H1 (cell line): ENCODE data around the gene SELENBP1.

Experiments used
- SIN3A ChIP-seq, 2 experiments: IDR thresholded peaks in 1 of 2; conservative IDR thresholded peaks in 1 of 2; 2 replicates each; pipeline ENCODE4 v1.6.1; 2011 to 2012; ENCODE audit warnings: low read length in 2 of 2, improper control_type of control experiment in 1 of 2, low read depth in 1 of 2, mild to moderate bottlenecking in 1 of 2
- TAF1 ChIP-seq: IDR thresholded peaks from 2 replicates; pipeline ENCODE4 v1.6.1; 2011; ENCODE audit warnings: mild to moderate bottlenecking, low read depth, low read length
- TEAD4 ChIP-seq: IDR thresholded peaks from 2 replicates; pipeline ENCODE4 v1.6.1; 2012; ENCODE audit warnings: low read depth, low read length, inconsistent platforms, mixed read lengths
- TF ChIP-seq, protein P1 (sequence below), 3 experiments: IDR thresholded peaks; 1 replicate in 2 of 3; 2 replicates in 1 of 3; pipeline versions ENCODE4 v1.5.1 to v1.6.1; 2011; ENCODE audit warnings: low read length in 3 of 3, mild to moderate bottlenecking in 3 of 3, inconsistent platforms in 2 of 3, low read depth in 1 of 3, moderate library complexity in 1 of 3; ENCODE audit not compliant: insufficient read depth in 1 of 3; ENCODE audit errors: control extremely low read depth in 1 of 3

DNA sequence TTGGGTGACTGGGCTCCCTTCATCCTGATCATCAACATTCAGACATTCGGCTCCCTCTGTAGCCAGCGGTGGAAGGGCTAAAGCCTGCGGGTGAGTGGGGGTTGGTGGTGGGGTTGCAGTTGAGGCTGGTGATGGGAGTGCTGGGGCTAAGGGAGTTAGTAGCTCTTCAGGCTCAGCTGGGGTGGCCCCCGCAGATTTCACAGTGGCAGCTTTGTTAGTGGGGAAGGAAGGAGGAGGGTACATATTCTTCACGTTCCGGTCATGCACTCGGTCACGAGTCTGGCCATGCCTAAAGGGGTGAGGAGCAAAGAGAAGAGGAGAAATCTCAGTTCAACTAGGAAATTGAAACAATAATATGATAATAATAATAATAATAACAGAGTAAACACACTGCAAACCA is 33.7 kb upstream of the SELENBP1 start:
- TF ChIP-seq, protein P1, sequence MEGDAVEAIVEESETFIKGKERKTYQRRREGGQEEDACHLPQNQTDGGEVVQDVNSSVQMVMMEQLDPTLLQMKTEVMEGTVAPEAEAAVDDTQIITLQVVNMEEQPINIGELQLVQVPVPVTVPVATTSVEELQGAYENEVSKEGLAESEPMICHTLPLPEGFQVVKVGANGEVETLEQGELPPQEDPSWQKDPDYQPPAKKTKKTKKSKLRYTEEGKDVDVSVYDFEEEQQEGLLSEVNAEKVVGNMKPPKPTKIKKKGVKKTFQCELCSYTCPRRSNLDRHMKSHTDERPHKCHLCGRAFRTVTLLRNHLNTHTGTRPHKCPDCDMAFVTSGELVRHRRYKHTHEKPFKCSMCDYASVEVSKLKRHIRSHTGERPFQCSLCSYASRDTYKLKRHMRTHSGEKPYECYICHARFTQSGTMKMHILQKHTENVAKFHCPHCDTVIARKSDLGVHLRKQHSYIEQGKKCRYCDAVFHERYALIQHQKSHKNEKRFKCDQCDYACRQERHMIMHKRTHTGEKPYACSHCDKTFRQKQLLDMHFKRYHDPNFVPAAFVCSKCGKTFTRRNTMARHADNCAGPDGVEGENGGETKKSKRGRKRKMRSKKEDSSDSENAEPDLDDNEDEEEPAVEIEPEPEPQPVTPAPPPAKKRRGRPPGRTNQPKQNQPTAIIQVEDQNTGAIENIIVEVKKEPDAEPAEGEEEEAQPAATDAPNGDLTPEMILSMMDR (IDR thresholded peaks at IDR 0.05; ENCODE audit: control extremely low read depth in 1 of 3, insufficient read depth in 1 of 3, low read depth in 1 of 3, low read length in 3 of 3), result no peak
- TF ChIP-seq TEAD4 (no peak), SIN3A (conservative IDR thresholded peaks at IDR 0.05 in 1 of 2, IDR thresholded peaks at IDR 0.05 in 1 of 2; ENCODE audit: low read depth in 1 of 2, low read length in 2 of 2) (no peak), TAF1 (no peak)
